H9 (cell line): ENCODE measurements around the gene PRX. TPM values are rescaled to one million over a fixed set of nuclear protein-coding genes. Genes with fewer than 3 reads are reported as not detected.

ENCODE experiments used
- DNase-seq: peaks from one replicate; pipeline ENCODE4 v3.0.0-alpha.2; 2017
- H2AFZ ChIP-seq: one replicate; pipeline ENCODE4 v1.6.1; 2013; ENCODE audit warnings: mild to moderate bottlenecking, low read length, control low read depth, moderate library complexity
- H2AK5ac ChIP-seq: 2 replicates; pipeline ENCODE4 v1.6.1; 2013; ENCODE audit warnings: low read length, control low read depth, mixed read lengths; ENCODE audit not compliant: insufficient read length
- H2BK120ac ChIP-seq: one replicate; pipeline ENCODE4 v1.6.1; 2013; ENCODE audit warnings: low read depth, mild to moderate bottlenecking, low read length, control low read depth, inconsistent platforms; ENCODE audit not compliant: poor library complexity, severe bottlenecking
- H2BK12ac ChIP-seq: 2 replicates; pipeline ENCODE4 v1.6.1; 2013; ENCODE audit warnings: low read length, control low read depth, mixed read lengths, low read depth; ENCODE audit not compliant: insufficient read length
- H2BK15ac ChIP-seq: 2 replicates; pipeline ENCODE4 v1.6.1; 2013; ENCODE audit warnings: low read depth, low read length, control low read depth
- H2BK20ac ChIP-seq: one replicate; pipeline ENCODE4 v1.6.1; 2013; ENCODE audit warnings: low read depth, mild to moderate bottlenecking, low read length, control low read depth, inconsistent platforms; ENCODE audit not compliant: poor library complexity, severe bottlenecking
- H2BK5ac ChIP-seq: 2 replicates; pipeline ENCODE4 v1.6.1; 2013; ENCODE audit warnings: low read length, control low read depth, mixed read lengths; ENCODE audit not compliant: insufficient read length
- H3K14ac ChIP-seq: 2 replicates; pipeline ENCODE4 v1.6.1; 2013; ENCODE audit warnings: low read length, control low read depth; ENCODE audit not compliant: insufficient read depth
- H3K18ac ChIP-seq: 2 replicates; pipeline ENCODE4 v1.6.1; 2013; ENCODE audit warnings: low read depth, mild to moderate bottlenecking, mixed read lengths, low read length, control low read depth; ENCODE audit not compliant: insufficient read length
- H3K23ac ChIP-seq: 2 replicates; pipeline ENCODE4 v1.6.1; 2013; ENCODE audit warnings: low read length, control low read depth, mixed read lengths, low read depth; ENCODE audit not compliant: insufficient read length
- H3K23me2 ChIP-seq: 2 replicates; pipeline ENCODE4 v1.6.1; 2013; ENCODE audit warnings: low read depth, mild to moderate bottlenecking, mixed read lengths, low read length, control low read depth; ENCODE audit not compliant: insufficient read length, poor library complexity, severe bottlenecking
- H3K27ac ChIP-seq: 2 replicates; pipeline ENCODE4 v1.5.1; 2013; ENCODE audit warnings: low read length, control low read depth, mixed read lengths, low read depth; ENCODE audit not compliant: insufficient read length
- H3K27me3 ChIP-seq: 2 replicates; pipeline ENCODE4 v1.6.1; 2013; ENCODE audit warnings: low read length, control low read depth, inconsistent platforms; ENCODE audit not compliant: insufficient read depth
- H3K4ac ChIP-seq: 2 replicates; pipeline ENCODE4 v1.6.1; 2013; ENCODE audit warnings: low read depth, mild to moderate bottlenecking, control low read depth, inconsistent platforms, low read length, moderate library complexity
- H3K4me1 ChIP-seq: 2 replicates; pipeline ENCODE4 v1.6.1; 2013; ENCODE audit warnings: low read length, control low read depth, inconsistent platforms; ENCODE audit not compliant: insufficient read depth
- H3K4me2 ChIP-seq: 2 replicates; pipeline ENCODE4 v1.6.1; 2013; ENCODE audit warnings: low read length, control low read depth, mixed read lengths; ENCODE audit not compliant: insufficient read length, insufficient read depth
- H3K56ac ChIP-seq: 2 replicates; pipeline ENCODE4 v1.6.1; 2013; ENCODE audit warnings: low read depth, mild to moderate bottlenecking, mixed read lengths, low read length, control low read depth; ENCODE audit not compliant: insufficient read length
- H3K79me1 ChIP-seq: 2 replicates; pipeline ENCODE4 v1.6.1; 2013; ENCODE audit warnings: low read depth, mild to moderate bottlenecking, moderate library complexity, low read length, control low read depth, inconsistent platforms; ENCODE audit not compliant: insufficient read depth, poor library complexity, severe bottlenecking
- H3K79me2 ChIP-seq: 2 replicates; pipeline ENCODE4 v1.6.1; 2013; ENCODE audit warnings: low read length, control low read depth, inconsistent platforms; ENCODE audit not compliant: insufficient read depth
- H3K9ac ChIP-seq: 2 replicates; pipeline ENCODE4 v1.6.1; 2013; ENCODE audit warnings: low read length, control low read depth, mixed read lengths; ENCODE audit not compliant: insufficient read length; ENCODE audit errors: extremely low read depth
- H3K9me3 ChIP-seq: one replicate; pipeline ENCODE4 v1.6.1; 2013; ENCODE audit warnings: low read depth, low read length, inconsistent platforms; ENCODE audit not compliant: control insufficient read depth
- H3T11ph ChIP-seq: one replicate; pipeline ENCODE4 v1.6.1; 2013; ENCODE audit warnings: mild to moderate bottlenecking, low read length, control low read depth, inconsistent platforms
- H4K20me1 ChIP-seq: one replicate; pipeline ENCODE4 v1.6.1; 2013; ENCODE audit not compliant: control insufficient read depth, insufficient read length, insufficient read depth
- H4K5ac ChIP-seq: 2 replicates; pipeline ENCODE4 v1.6.1; 2013; ENCODE audit warnings: low read depth, mild to moderate bottlenecking, mixed read lengths, low read length, control low read depth; ENCODE audit not compliant: insufficient read length
- H4K8ac ChIP-seq: replicated peaks from 2 replicates; pipeline ENCODE4 v1.6.1; 2013; ENCODE audit warnings: low read length, control low read depth, mixed read lengths, low read depth; ENCODE audit not compliant: insufficient read length
- H4K91ac ChIP-seq: 2 replicates; pipeline ENCODE4 v1.6.1; 2013; ENCODE audit warnings: low read depth, mild to moderate bottlenecking, moderate library complexity, mixed read lengths, low read length, control low read depth; ENCODE audit not compliant: insufficient read length
- H3K27ac Mint-ChIP-seq, 3 experiments: 2 replicates in 2 of 3; 3 replicates in 1 of 3; pipeline ENCODE4 v1.8.0; 2020 to 2021; ENCODE audit warnings: mixed read lengths in 3 of 3, mild to moderate bottlenecking in 1 of 3, moderate library complexity in 1 of 3
- H3K27me3 Mint-ChIP-seq: 2 replicates; pipeline ENCODE4 v1.8.0; 2021; ENCODE audit warnings: low read depth, mild to moderate bottlenecking, moderate library complexity, mixed read lengths
- H3K36me3 Mint-ChIP-seq, 3 experiments: 2 replicates in 2 of 3; 3 replicates in 1 of 3; pipeline ENCODE4 v1.8.0; 2020 to 2021; ENCODE audit warnings: low read depth in 3 of 3, mixed read lengths in 3 of 3; ENCODE audit not compliant: insufficient read depth in 1 of 3
- H3K4me1 Mint-ChIP-seq, 2 experiments: 2 replicates each; pipeline ENCODE4 v1.8.0; 2020; ENCODE audit warnings: mixed read lengths in 2 of 2
- H3K4me3 Mint-ChIP-seq, 2 experiments: 2 replicates in 1 of 2; 3 replicates in 1 of 2; pipeline ENCODE4 v1.8.0; 2020 to 2021; ENCODE audit warnings: mild to moderate bottlenecking in 2 of 2, mixed read lengths in 2 of 2, moderate library complexity in 1 of 2
- H3K9me3 Mint-ChIP-seq, 2 experiments: 2 replicates in 1 of 2; 3 replicates in 1 of 2; pipeline ENCODE4 v1.8.0; 2020; ENCODE audit warnings: mild to moderate bottlenecking in 2 of 2, mixed read lengths in 2 of 2, moderate library complexity in 1 of 2
- CTCF ChIP-seq: fragments of 200-600 bp; sonication (generic); conservative IDR thresholded peaks from 3 replicates; pipeline ENCODE4 v1.8.0; 2021; ENCODE audit warnings: antibody characterized with exemption, mild to moderate bottlenecking
- WGBS: extraction: QIAGEN DNeasy Blood & Tissue Kit; methylation state at CpG from one replicate; pipeline ENCODE4 v1.1.7; 2013; ENCODE audit warnings: missing lambda C conversion rate, low lambda C conversion rate, mixed read lengths; ENCODE audit not compliant: insufficient read length; ENCODE audit errors: extremely low coverage; 5-methylcytosine and 5-hydroxymethylcytosine counted together
- total RNA-seq: library from RNA; stranded (reverse); gene quantifications from 2 replicates; pipeline ENCODE4 v1.2.1, GENCODE V29; 2021

The PRX gene
- total RNA-seq, 1 experiment from 2014 or later = 4.0 TPM

- H2BK20ac ChIP-seq = no peak overlapping the region
- peaks cover 3% of the 10 kb centered on the region for H3K23me2 ChIP-seq
- Mint-ChIP-seq H3K4me1 (peaks cover 30 to 34% of the 10 kb centered on the region in 2 experiments), H3K4me3 (peak overlapping the region in 1 of 2 experiments; percentile 43; a peak in 3 of 5 replicates), H3K27me3 (no peaks in the 10 kb centered on the region), H3K36me3 (peaks cover 9 to 30% (median 18%) of the 10 kb centered on the region in 3 experiments; a peak in 6 of 7 replicates), H3K27ac (peak overlapping the region; percentile 82 to 99 (median 90)), H3K9me3 (no peaks in the 10 kb centered on the region; a peak in 1 of 5 replicates)
- H4K8ac ChIP-seq = no peak overlapping the region
- H4K20me1 ChIP-seq = no peaks in the 10 kb centered on the region
- H3K27ac ChIP-seq = no peak overlapping the region
- no peak overlapping the region for H3T11ph ChIP-seq
- H3K4ac ChIP-seq = no peak overlapping the region
- H3K79me2 ChIP-seq = peaks cover 4% of the 10 kb centered on the region; the same call in 1 of the 2 replicates
- H3K79me1 ChIP-seq = peaks cover 5% of the 10 kb centered on the region
- H3K23ac ChIP-seq = no peak overlapping the region
- no peaks in the 10 kb centered on the region for H3K4me1 ChIP-seq
- TF ChIP-seq CTCF = no peak
- H2BK120ac ChIP-seq = no peak overlapping the region
- no CpG with 5 or more reads among the region's 8 CpGs for WGBS
- H2BK15ac ChIP-seq = no peak overlapping the region
- DNase-seq = no peak
- no peak overlapping the region for H2AK5ac ChIP-seq
- H2BK5ac ChIP-seq = no peak overlapping the region
- no peak overlapping the region for H2BK12ac ChIP-seq
- no peak overlapping the region for H3K56ac ChIP-seq
- no peak overlapping the region for H3K14ac ChIP-seq
- no peak overlapping the region for H2AFZ ChIP-seq
- H3K27me3 ChIP-seq = no peaks in the 10 kb centered on the region
- no peak overlapping the region for H3K9ac ChIP-seq
- no peak overlapping the region for H4K91ac ChIP-seq
- H3K4me2 ChIP-seq = no peak overlapping the region
- H4K5ac ChIP-seq = no peak overlapping the region
- H3K9me3 ChIP-seq = no peaks in the 10 kb centered on the region
- no peak overlapping the region for H3K18ac ChIP-seq
Observed at GRCh38 chr19:40446263-40446784, 33.1 kb upstream of the PRX start.
